Measurements from ENCODE around the gene P2RY14. TPM values are rescaled to one million over a fixed set of nuclear protein-coding genes. Genes with fewer than 3 reads are reported as not detected.

Gene P2RY14
- polyA plus RNA-seq, 3 donors = 0.39 to 0.85 (median 0.50) TPM

GRCh38 chr3:151168269-151169094 is 109.9 kb downstream of the P2RY14 start:
- peak in 8 of 11 donors; percentile 23 to 54 (median 38) for DNase-seq (ENCODE audit: extremely low read depth in 1 of 11, low read depth in 9 of 11, low spot score in 4 of 11)

- DNase-seq (ENCODE audit: extremely low read depth in 1 of 11, low read depth in 9 of 11, low spot score in 4 of 11) = no peak
Measured at GRCh38 chr3:151166161-151166560, 112.2 kb downstream of the P2RY14 start.

GRCh38 chr3:151165226-151165625 is 113.1 kb downstream of the P2RY14 start:
- DNase-seq (ENCODE audit: extremely low read depth in 1 of 11, low read depth in 9 of 11, low spot score in 4 of 11) = peak in 9 of 11 donors; percentile 24 to 65 (median 41)

Other genes starting within 250 kb of the P2RY14 start
- gene MED12L, start 192.9 kb downstream of the P2RY14 start, polyA plus RNA-seq (ENCODE audit: insufficient read length in 3 of 3) = 1 to 10 TPM; 1.8 to 2.6 (median 2.3) TPM
- under 1 TPM; 0.22 to 0.50 (median 0.36) TPM for gene GPR171, start 75.3 kb downstream of the P2RY14 start, polyA plus RNA-seq (ENCODE audit: insufficient read length in 3 of 3)
- gene GPR87, start 38.3 kb upstream of the P2RY14 start, polyA plus RNA-seq (ENCODE audit: insufficient read length in 3 of 3) = not detected
- 1 to 10 TPM in 2 of 3 donors, under 1 TPM in 1; 0.33 to 1.5 (median 1.5) TPM for gene P2RY13, start 51.0 kb upstream of the P2RY14 start, polyA plus RNA-seq (ENCODE audit: insufficient read length in 3 of 3)
- gene P2RY12, start 106.2 kb upstream of the P2RY14 start, polyA plus RNA-seq (ENCODE audit: insufficient read length in 3 of 3) = 1 to 10 TPM in 1 of 3 donors, under 1 TPM in 2; 0.56 to 1.1 (median 0.70) TPM
- 1 to 10 TPM; 1.7 to 3.6 (median 2.5) TPM for gene IGSF10, start 182.5 kb upstream of the P2RY14 start, polyA plus RNA-seq (ENCODE audit: insufficient read length in 3 of 3)

All from renal cortex interstitium (tissue), 11 donors.